ENCODE results near the gene MCOLN3.

DNA sequence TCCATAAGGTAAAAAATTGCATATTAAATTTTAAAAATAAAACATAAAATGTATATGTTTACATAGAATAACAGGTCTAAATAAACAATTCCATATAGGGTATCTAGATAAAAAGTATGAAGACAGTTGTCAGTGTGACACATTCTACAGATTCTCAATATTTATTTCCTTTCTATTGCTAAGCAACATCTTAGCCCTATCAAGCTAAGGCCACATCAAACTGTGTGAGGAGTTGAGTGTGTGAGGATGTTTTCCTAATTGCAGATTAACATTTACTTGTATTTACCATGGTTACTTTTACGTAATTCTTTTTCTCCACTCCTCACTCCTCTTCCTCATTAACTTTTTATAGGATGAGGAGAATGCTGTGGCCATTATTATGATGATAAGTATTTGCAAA lies 41.9 kb upstream of the MCOLN3 start:
- TF ChIP-seq, protein P1, sequence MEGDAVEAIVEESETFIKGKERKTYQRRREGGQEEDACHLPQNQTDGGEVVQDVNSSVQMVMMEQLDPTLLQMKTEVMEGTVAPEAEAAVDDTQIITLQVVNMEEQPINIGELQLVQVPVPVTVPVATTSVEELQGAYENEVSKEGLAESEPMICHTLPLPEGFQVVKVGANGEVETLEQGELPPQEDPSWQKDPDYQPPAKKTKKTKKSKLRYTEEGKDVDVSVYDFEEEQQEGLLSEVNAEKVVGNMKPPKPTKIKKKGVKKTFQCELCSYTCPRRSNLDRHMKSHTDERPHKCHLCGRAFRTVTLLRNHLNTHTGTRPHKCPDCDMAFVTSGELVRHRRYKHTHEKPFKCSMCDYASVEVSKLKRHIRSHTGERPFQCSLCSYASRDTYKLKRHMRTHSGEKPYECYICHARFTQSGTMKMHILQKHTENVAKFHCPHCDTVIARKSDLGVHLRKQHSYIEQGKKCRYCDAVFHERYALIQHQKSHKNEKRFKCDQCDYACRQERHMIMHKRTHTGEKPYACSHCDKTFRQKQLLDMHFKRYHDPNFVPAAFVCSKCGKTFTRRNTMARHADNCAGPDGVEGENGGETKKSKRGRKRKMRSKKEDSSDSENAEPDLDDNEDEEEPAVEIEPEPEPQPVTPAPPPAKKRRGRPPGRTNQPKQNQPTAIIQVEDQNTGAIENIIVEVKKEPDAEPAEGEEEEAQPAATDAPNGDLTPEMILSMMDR (IDR thresholded peaks at IDR 0.05): no peak
- TF ChIP-seq EZH2 (IDR thresholded peaks at IDR 0.05): no peak
- no peak for TF ChIP-seq EZH2phosphoT487 (IDR thresholded peaks at IDR 0.05)

Data from neural progenitor cell (in vitro differentiated cells).